Measurements from ENCODE around the gene NMNAT2. TPM values are rescaled to one million over a fixed set of nuclear protein-coding genes. Genes with fewer than 3 reads are reported as not detected.

NMNAT2 gene
- total and polyA plus RNA-seq, 10 of the 15 experiments (the other 5 are each of a cell fraction or from before 2014, with no cell fraction given): 0.02 to 2.0 (median 0.60) TPM

GRCh38 chr1:183251101-183251958 lies 166.8 kb downstream of the NMNAT2 start (continued):
- no peak for TF ChIP-seq MAX (IDR thresholded peaks at IDR 0.05; ENCODE audit: low read depth, low read length)

DNA sequence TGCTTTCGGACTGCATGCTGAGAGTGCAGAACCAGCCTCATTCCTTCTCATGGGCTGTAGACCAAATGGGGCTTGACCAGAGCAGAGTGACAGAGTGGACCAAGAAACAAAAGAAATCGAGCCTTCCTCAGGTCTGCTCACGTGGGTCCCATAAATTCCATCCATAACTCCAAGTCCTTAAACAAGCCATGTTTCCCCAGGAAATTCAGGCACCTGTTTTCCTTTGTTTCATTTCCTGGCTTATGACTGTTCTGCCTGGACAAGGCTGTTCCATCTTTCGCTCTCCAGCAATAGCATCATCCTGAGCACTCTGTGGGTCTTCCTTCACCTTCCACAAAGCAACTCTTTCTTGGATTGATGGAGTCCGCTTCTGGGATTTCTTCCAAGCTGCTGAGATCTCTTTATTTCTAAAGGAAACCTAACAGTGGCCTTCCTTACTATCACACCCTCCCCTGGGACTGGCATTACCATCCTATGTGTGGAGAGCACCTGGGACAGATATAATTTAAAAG lies 168.2 kb downstream of the NMNAT2 start:
- Histone ChIP-seq H2AFZ (ENCODE audit: control insufficient read depth, low read depth, low read length) (no peak overlapping the region), H3K4me1 (ENCODE audit: control insufficient read depth, insufficient read depth, low read length) (peaks cover 7% of the 10 kb centered on the region; the same call in 1 of the 2 replicates), H4K20me1 (ENCODE audit: control insufficient read depth, insufficient read depth) (no peaks in the 10 kb centered on the region), H3K27me3 (replicated peaks in 1 of 2; ENCODE audit: control insufficient read depth in 2 of 2, insufficient read depth in 2 of 2, low read length in 1 of 2) (no peaks in the 10 kb centered on the region), H3K27ac (ENCODE audit: control insufficient read depth, insufficient read depth) (no peak overlapping the region), H3K9me3 (replicated peaks; ENCODE audit: control insufficient read depth, insufficient read depth, low read length) (no peaks in the 10 kb centered on the region; the same call in 1 of the 3 replicates), H3K79me2 (ENCODE audit: control insufficient read depth, insufficient read depth, low read length) (no peaks in the 10 kb centered on the region), H3K4me3 (no peak overlapping the region), H3K9ac (ENCODE audit: control insufficient read depth, insufficient read depth, low read length) (no peak overlapping the region), H3K36me3 (ENCODE audit: control insufficient read depth in 2 of 2, insufficient read depth in 2 of 2, low read length in 1 of 2) (no peaks in the 10 kb centered on the region), H3K4me2 (ENCODE audit: control insufficient read depth, insufficient read depth) (no peak overlapping the region)
- ChIA-PET RAD21 (ENCODE audit: unreplicated experiment) (interaction anchor here (0.7 kb wide), 1 partner anchor 21 kb away, joined by 3 read pairs; no protein-coding TSS in a partner anchor), SMC1A (ENCODE audit: uncharacterized antibody, unreplicated experiment) (no interaction called here), CTCF (interaction anchor here (1.1 to 1.8 kb wide), 2 partner anchors 20 to 56 kb away, joined by 4 read pairs; no protein-coding TSS in a partner anchor), POLR2A (interaction anchor here (1.7 kb wide), 1 partner anchor 12 kb away, joined by 7 read pairs; no protein-coding TSS in a partner anchor)
- BruUV-seq (replicated peaks): no TSS peak
- FAIRE-seq (no peak), DNase-seq (ENCODE audit: low read depth, low spot score) (no peak), ATAC-seq (no peak)
- in situ Hi-C loops (cut with MboI) (no loop called here), intact Hi-C loops (cut with micrococcal nuclease; ENCODE audit: unreplicated experiment) (no loop called here)
- 15% methylated on average over 5 of the region's 5 CpGs for WGBS (ENCODE audit: insufficient coverage, insufficient replicate concordance, low lambda C conversion rate, missing lambda C conversion rate)
- TF ChIP-seq CREB1 (IDR thresholded peaks at IDR 0.05; ENCODE audit: low read depth): no peak
- no peak for TF ChIP-seq CBX3 (IDR thresholded peaks at IDR 0.05; ENCODE audit: borderline replicate concordance, low read depth)
- TF ChIP-seq, protein P1, sequence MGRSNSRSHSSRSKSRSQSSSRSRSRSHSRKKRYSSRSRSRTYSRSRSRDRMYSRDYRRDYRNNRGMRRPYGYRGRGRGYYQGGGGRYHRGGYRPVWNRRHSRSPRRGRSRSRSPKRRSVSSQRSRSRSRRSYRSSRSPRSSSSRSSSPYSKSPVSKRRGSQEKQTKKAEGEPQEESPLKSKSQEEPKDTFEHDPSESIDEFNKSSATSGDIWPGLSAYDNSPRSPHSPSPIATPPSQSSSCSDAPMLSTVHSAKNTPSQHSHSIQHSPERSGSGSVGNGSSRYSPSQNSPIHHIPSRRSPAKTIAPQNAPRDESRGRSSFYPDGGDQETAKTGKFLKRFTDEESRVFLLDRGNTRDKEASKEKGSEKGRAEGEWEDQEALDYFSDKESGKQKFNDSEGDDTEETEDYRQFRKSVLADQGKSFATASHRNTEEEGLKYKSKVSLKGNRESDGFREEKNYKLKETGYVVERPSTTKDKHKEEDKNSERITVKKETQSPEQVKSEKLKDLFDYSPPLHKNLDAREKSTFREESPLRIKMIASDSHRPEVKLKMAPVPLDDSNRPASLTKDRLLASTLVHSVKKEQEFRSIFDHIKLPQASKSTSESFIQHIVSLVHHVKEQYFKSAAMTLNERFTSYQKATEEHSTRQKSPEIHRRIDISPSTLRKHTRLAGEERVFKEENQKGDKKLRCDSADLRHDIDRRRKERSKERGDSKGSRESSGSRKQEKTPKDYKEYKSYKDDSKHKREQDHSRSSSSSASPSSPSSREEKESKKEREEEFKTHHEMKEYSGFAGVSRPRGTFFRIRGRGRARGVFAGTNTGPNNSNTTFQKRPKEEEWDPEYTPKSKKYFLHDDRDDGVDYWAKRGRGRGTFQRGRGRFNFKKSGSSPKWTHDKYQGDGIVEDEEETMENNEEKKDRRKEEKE (IDR thresholded peaks at IDR 0.05): no peak
- no peak for TF ChIP-seq SUPT20H (IDR thresholded peaks at IDR 0.05; ENCODE audit: borderline replicate concordance, control insufficient read depth, low read depth, low read length)
- TF ChIP-seq MTA2 (IDR thresholded peaks at IDR 0.05; ENCODE audit: low read depth): no peak
- no peak for TF ChIP-seq ZNF217 (IDR thresholded peaks at IDR 0.05)
- TF ChIP-seq ESRRA (IDR thresholded peaks at IDR 0.05; ENCODE audit: low read length): no peak
- no peak for TF ChIP-seq NFIC (IDR thresholded peaks at IDR 0.05; ENCODE audit: low read depth, low read length)
- TF ChIP-seq RELA (IDR thresholded peaks at IDR 0.05; ENCODE audit: borderline replicate concordance, partially characterized antibody): no peak
- no peak for TF ChIP-seq ASH2L (IDR thresholded peaks at IDR 0.05; ENCODE audit: borderline replicate concordance, low read depth)
- TF ChIP-seq STAT1 (conservative IDR thresholded peaks at IDR 0.05): no peak
- TF ChIP-seq IRF4 (IDR thresholded peaks at IDR 0.05; ENCODE audit: low read depth, low read length): no peak
- no peak for TF ChIP-seq USF1 (IDR thresholded peaks at IDR 0.05; ENCODE audit: borderline replicate concordance, extremely low read length, insufficient read depth, low read depth, low read length)
- TF ChIP-seq NBN (IDR thresholded peaks at IDR 0.05): no peak

Data from GM12878 (cell line).